GM19455 (cell line): ENCODE measurements around the gene FGF2.
"Not testable (repeated sequence)": the region's sequence is repeated elsewhere in the genome, so short reads cannot be mapped to it uniquely, and the experiment has no call there.

Experiments used
- ATAC-seq: cut with Tn5 transposase; IDR thresholded peaks from one replicate; pipeline ENCODE4 v1.9.1; 2021; ENCODE audit not compliant: unreplicated experiment

Gene FGF2

GRCh38 chr4:122826553-122827257 lies at the start of gene FGF2:
FGF2 (plus strand) TSS chr4:122826831; CDS start chr4:122827175, 344 bp downstream.
- peak; percentile 27 for ATAC-seq

GRCh38 chr4:122776916-122777315 lies 49.7 kb upstream of the FGF2 start:
- ATAC-seq: no peak

DNA sequence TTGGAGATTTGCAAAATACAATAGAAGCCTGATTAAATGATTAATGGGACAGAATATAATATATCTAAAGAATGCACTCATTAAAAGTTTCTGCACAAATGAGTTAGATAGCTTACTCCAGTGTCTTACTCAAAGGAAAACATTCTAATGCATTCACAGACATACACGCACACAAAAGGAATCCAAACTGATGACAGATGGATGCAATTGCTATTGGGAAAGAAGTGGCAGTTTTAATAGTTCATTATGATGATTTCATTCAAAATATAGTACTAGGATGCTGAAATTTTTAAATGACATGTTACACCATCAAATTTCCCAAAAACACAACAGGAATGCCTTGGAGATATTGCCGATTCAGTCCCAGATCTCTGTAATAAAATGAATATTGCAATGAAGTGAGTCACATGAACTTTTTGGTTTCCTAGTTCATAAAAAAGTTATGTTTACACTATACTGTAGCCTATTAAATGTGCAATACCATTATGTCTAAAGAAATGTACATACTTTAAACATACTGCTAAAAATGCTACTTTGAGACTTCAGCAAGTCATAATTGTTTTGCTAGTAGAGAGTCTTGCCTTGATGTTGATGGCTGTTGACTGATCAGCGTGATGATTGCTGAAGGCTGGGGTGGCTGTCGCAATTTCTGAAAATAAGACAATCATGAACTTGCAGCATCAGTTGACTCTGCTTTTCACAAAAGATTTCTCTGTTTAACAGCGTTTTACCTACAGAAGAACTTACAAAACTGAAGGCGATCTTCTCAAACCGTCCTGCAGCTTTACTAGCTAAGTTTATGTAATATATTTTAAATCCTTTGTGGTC lies 48.6 kb upstream of the FGF2 start:
- no peak for ATAC-seq

DNA sequence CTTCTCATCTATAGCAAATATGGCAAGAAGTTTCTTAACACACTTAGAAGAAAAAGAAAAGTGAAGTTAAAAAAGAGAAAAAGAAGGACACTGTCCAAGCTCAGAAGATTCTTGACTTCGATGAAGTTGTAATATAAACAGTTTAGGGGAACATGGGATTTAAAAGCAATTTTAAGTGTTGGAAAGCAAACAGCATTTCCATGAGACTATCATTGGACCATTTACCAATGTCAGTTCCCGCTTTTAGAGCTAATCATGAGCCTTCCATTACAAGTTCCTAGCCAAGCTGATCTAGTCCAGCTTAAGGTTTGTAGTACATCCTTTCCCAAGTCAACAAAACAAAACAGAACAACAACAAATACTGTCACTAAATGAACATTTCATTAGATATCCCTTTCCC lies 45.1 kb upstream of the FGF2 start:
- ATAC-seq: no peak

GRCh38 chr4:122783301-122784215 lies 43.1 kb upstream of the FGF2 start:
- no peak for ATAC-seq

DNA sequence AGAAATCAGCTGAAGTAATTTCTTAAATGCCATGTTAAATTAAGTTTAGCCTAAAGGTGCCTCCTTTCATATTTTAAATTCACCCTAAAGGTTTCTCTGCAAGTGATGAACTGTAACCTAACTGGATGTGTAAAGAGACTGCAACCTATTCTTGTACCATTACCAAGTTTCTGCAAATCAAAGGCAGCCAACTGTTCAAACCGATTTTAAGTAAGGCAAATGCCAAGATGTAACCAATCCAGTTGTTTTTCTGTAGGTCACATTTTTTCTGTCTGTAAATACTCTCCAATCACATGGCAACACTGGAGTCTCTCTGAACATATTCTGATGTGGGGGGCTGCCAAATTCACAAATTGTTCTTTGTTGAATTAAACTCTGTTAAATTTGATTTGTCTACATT lies 42.4 kb upstream of the FGF2 start:
- no peak for ATAC-seq

DNA sequence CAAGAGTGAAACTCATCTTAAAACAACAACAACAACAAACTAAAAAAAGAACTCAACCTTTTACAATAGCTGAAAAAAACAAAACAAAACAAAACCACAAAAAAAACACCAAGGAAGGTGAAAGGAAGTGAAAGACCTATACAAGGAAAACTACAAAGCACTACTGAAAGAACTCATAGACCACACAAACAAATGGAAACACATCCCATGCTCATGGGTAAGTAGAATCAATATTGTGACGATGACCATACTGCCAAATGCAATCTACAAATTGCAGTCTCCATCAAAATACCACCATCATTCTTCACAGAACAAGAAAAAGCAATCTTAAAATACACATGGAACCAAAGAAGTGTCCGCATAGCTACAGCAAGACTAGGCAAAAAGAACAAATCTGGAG lies 41.5 kb upstream of the FGF2 start:
- no peak for ATAC-seq

- not testable (repeated sequence) for ATAC-seq
These were observed 40.3 kb upstream of the FGF2 start for GRCh38 chr4:122786296-122786695.

DNA sequence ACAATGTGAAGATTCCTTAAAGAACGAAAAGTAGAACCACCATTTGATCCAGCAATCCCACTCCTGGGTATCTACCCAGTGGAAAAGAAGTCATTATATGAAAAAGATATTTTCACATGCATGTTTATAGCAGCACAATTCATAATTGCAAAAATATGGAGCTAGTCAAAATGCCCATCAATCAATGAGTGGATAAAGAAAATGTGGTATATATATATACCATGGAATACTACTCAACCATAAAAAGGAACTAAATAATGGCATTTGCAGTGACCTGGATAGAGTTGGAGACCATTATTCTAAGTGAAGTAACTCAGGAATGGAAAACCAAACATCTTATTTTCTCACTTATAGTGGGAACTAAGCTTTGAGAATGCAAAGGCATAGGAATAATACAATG lies 39.7 kb upstream of the FGF2 start:
- ATAC-seq: not testable (repeated sequence)

DNA sequence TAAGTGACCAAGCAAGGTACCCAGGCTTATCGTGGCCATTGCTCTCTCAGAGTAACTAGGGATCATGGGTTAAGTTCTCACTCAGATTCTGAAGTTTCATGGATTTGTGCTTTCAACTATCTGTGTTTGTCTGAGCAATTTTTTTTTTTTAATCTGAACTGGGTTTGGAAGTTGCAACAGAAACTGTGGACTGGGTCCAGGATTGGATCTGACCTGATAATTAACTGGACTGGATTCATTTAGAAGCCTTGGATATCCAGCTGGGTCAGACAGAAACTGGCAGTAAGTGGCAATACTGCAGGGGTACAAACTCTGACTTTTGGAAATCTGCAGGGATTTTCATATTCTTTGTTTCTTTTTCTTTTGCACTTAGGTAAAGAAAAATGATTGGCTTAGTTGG lies 38.7 kb upstream of the FGF2 start:
- ATAC-seq: no peak

- ATAC-seq: no peak
These were observed 37.7 kb upstream of the FGF2 start for GRCh38 chr4:122788935-122789334.

GRCh38 chr4:122793811-122794210 lies 32.8 kb upstream of the FGF2 start:
- ATAC-seq: no peak

DNA sequence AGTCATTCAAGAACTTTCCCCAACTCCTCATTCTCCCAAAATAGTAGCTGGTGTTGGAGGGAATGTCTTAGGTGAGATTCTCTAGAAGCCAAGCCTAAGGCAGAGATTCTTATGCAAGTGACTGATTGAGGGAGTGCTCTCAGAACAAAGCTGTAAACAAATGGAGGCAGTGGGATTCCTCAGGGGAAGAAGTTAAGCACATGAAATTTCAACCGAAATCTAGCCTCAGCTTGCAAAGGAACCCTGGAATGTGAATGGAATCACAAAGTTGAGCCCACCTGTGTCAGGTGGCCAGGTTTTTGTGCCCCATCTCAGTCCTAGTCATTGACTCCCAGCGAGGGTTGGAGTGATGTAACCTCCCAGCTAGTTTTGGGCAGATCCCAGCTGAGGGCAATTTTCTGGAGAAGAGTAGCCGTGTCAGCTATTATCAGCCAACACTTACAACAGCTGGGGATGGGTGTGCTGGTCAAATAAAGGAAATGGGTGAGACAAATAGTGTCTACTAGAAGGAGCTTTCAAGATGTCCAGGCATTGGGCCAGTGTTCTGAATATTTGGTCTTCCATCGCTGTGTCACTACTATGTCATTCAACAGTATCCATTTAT lies 29.7 kb upstream of the FGF2 start:
- ATAC-seq: no peak

DNA sequence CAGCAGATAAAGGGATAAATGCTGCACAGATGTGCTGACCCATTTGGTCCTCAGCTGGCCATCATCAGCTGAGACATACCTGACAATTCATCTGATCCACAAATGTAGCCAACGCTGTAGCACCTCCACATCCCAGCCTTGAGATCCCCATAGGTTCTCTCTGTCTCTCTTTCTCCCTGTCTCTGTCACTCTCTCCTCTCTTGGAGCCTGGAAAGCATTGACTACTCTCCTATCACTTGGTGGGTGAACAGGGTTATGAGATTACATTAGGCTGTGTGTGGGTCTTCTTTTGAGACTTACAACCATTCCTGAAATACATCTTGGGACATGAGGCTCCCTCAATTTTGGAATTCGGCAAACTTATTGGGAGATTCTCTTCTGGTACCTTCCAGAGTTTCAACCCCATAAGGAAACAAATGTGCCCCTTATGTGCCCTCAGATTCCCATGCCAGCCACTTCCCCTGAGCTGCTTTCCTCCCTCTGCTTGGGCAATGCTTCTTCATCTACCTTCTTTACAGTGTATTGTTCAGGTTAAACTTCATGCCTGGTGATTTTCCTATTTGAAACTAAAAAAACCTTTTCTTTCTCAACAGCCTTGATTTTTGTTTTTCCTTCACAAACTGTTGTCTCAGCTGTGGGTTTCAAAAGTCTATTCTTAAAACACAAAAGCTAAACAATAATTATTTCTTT lies 29.1 kb upstream of the FGF2 start:
- ATAC-seq: no peak

DNA sequence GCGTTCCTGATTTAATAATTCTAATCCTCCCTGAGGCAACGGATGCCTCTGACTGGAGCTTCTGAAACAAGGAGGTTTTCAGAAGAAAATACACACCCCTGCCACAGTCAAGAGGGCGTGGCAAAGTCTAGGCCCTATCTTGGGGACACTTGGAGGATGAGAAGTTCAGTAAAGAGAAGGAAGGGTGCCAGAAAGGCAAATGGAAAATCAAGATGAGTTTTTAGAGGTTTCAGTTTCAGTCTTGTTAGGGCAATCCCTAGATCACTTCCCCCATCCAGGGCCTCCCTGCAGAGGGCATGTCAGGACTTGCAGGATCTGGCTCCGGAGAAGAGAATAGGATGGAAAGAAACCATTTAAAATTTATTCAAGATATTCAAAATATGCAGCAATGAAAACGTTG lies 28.5 kb upstream of the FGF2 start:
- ATAC-seq: no peak

DNA sequence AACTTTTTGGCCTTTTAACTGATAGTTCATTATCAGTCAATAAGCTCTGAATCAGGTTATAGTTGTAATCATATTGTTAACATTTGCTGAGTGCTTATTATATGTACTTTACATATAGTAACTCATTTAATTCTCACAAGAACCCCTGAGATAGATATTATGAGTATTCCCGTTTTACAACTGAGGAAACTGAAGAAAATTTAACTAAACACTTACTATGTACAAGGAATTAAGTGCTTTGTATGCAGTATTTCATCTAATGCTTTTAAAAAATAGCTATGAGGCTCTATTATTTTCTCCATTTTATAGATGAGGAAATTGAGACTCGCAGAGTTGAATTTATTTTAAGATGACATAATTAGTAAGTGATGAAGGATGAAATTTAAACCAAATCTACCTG lies 27.7 kb upstream of the FGF2 start:
- no peak for ATAC-seq

GRCh38 chr4:122803788-122804208 lies 22.8 kb upstream of the FGF2 start:
- no peak for ATAC-seq

DNA sequence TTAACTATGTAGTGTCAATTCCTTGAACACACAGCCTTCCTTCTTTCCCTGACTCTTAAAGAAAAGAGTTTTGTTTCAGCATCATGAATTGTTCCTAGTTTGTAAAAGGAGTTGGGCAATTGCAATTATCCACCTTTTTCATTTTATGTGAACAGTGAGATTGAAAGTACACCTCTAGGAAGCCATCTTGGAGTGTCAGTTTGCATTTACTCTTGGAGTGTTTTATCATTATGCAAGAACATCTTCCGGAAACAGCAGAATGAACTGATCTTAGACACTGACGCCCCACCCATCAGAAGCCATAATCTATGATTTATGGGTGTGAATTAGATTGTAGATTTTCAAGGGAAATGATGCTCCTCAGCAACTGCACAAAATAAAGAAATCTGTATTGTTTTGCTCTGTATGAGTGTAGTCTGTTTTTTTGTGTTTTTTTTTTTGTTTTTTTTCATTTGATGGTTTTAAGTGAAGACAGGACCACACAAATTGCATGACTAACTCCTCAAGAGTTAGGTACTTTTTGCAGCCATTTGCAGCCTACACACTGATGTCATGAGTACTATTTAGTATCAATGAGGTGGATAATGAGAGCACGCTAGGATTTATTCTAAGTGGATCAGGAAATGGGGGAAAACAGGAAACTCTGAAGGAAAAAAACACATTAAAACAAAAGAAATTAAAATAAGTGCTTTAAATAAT lies 19.5 kb upstream of the FGF2 start:
- no peak for ATAC-seq

DNA sequence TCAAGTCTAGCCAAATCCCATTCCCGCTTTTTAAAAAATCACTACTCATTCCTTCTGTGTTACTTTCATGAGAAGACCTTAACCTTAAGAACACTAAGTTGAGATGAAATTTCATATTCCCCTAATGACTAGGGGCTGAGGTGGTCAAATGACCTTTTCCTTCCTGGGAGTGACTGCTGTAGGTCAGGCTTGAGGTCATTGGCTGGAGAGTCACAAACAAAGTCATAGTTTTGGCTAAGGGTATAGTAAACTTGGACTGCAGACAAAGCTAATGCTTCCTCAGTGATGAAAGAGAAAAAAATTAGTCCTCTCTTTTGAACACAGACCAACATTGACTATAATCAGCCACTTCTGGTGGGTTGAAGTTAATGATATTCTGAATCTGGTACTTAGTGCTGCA lies 16.0 kb upstream of the FGF2 start:
- no peak for ATAC-seq

DNA sequence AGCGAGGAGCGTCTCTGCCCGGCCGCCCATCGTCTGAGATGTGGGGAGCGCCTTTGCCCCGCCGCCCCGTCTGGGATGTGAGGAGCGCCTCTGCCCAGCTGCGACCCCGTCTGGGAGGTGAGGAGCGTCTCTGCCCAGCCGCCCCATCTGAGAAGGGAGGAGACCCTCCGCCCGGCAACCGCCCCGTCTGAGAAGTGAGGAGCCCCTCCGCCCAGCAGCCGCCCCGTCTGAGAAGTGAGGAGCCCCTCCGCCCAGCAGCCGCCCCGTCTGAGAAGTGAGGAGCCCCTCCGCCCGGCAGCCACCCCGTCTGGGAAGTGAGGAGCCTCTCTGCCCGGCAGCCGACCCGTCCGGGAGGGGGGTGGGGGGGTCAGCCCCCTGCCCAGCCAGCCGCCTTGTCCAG lies 14.8 kb upstream of the FGF2 start:
- ATAC-seq: not testable (repeated sequence)
